K562 (cell line): ENCODE measurements around the gene LRMDA.

Experiments used
- CTCF ChIP-seq, 3 experiments: IDR thresholded peaks in 2 of 3; conservative IDR thresholded peaks in 1 of 3; 2 replicates each; pipeline ENCODE4 v1.5.1; 2011 to 2012; ENCODE audit warnings: low read length in 3 of 3, mild to moderate bottlenecking in 3 of 3, control low read depth in 2 of 3, improper control_type of control experiment in 1 of 3, inconsistent platforms in 1 of 3, low read depth in 1 of 3, mixed read lengths in 1 of 3, moderate library complexity in 1 of 3; ENCODE audit not compliant: insufficient read depth in 2 of 3
- FOS ChIP-seq: IDR thresholded peaks from 3 replicates; pipeline ENCODE4 v1.6.1; 2011; ENCODE audit not compliant: insufficient read length; ENCODE audit errors: extremely low read depth
- HSF4 ChIP-seq: fragments of 250-450 bp; sonication (Bioruptor Pico); IDR thresholded peaks from 2 replicates; pipeline ENCODE4 v2.1.2; 2022; ENCODE audit warnings: mild to moderate bottlenecking, moderate library complexity, borderline replicate concordance
- IRF2 ChIP-seq: sonication (generic); formaldehyde crosslinking; IDR thresholded peaks from 2 replicates; pipeline ENCODE4 v1.8.1; 2022; ENCODE audit warnings: mild to moderate bottlenecking, missing genetic modification reagents
- MAX ChIP-seq: sonication (generic); formaldehyde crosslinking; IDR thresholded peaks from 2 replicates; pipeline ENCODE4 v1.9.0; 2022; ENCODE audit warnings: mild to moderate bottlenecking, missing genetic modification reagents
- NR3C1 ChIP-seq: sonication (generic); formaldehyde crosslinking; IDR thresholded peaks from 2 replicates; pipeline ENCODE4 v1.8.1; 2022; ENCODE audit warnings: missing genetic modification reagents
- POLR2A ChIP-seq: fragments of 450-650 bp; conservative IDR thresholded peaks from 2 replicates; pipeline ENCODE4 v1.6.1; 2016
- TCF7 ChIP-seq: sonication (generic); IDR thresholded peaks from 2 replicates; pipeline ENCODE4 v1.6.1; 2016; ENCODE audit warnings: antibody characterized with exemption, borderline replicate concordance
- ZBTB11 ChIP-seq, 3 experiments: fragments of 200-800 bp in 1 of 3; fragments of 250-450 bp in 1 of 3; fragments of 450-650 bp in 1 of 3; sonication (Bioruptor Pico) in 1 of 3; sonication (Bioruptor generic) in 1 of 3; formaldehyde crosslinking in 1 of 3; IDR thresholded peaks; 2 replicates each; pipeline versions ENCODE4 v1.6.1 to v1.8.0; 2016 to 2022; ENCODE audit warnings: mild to moderate bottlenecking in 2 of 3, missing genetic modification characterization in 2 of 3, missing compliant biosample characterization in 1 of 3, moderate library complexity in 1 of 3
- ZNF239 ChIP-seq: fragments of 250-450 bp; sonication (Bioruptor Pico); IDR thresholded peaks from 2 replicates; pipeline ENCODE4 v1.4.0; 2020; ENCODE audit warnings: mild to moderate bottlenecking
- ZNF655 ChIP-seq: fragments of 250-450 bp; sonication (Bioruptor Pico); IDR thresholded peaks from 2 replicates; pipeline ENCODE4 v1.5.0; 2021

- TF ChIP-seq CTCF (IDR thresholded peaks at IDR 0.05 in 2 of 3, conservative IDR thresholded peaks at IDR 0.05 in 1 of 3; ENCODE audit: insufficient read depth in 2 of 3, low read depth in 1 of 3, low read length in 3 of 3) (no peak), ZBTB11 (CRISPR knock-in tag; IDR thresholded peaks at IDR 0.05) (no peak), TCF7 (no peak), MAX (no peak), NR3C1 (no peak), POLR2A (no peak), HSF4 (CRISPR knock-in tag) (no peak), ZNF655 (no peak), ZNF239 (no peak), FOS (no peak), IRF2 (CRISPR knock-in tag) (no peak)
These were observed 229.4 kb downstream of the LRMDA start for GRCh38 chr10:75660823-75661222.
